GM21786 (cell line): ENCODE data around the gene ASH1L.
"Not testable (repeated sequence)": the region's sequence is repeated elsewhere in the genome, so short reads cannot be mapped to it uniquely, and the experiment has no call there.

ENCODE experiments used
- ATAC-seq: cut with Tn5 transposase; IDR thresholded peaks from one replicate; pipeline ENCODE4 v1.9.1; 2021; ENCODE audit not compliant: unreplicated experiment

The ASH1L gene

GRCh38 chr1:155561779-155562580 lies 623 bp downstream of the ASH1L start:
- not testable (repeated sequence) for ATAC-seq

DNA sequence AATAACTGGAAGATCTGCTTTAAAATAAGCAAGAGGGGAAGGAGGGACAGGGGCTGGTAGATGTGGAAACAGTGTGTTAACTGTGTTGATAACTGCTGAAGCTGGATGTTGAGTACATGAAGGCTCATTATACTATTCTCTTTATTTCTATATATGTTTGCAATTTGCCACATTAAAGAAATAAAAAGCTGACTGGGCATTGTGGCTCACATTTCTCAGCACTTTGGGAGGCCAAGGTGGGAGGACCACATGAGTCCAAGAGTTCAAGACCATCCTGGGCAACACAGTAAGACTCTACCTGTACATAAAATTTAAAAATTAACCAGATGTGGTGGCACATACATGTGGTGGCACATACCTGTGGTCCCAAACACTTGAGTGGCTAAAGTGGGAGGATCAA lies 6.7 kb downstream of the ASH1L start:
- no peak for ATAC-seq

DNA sequence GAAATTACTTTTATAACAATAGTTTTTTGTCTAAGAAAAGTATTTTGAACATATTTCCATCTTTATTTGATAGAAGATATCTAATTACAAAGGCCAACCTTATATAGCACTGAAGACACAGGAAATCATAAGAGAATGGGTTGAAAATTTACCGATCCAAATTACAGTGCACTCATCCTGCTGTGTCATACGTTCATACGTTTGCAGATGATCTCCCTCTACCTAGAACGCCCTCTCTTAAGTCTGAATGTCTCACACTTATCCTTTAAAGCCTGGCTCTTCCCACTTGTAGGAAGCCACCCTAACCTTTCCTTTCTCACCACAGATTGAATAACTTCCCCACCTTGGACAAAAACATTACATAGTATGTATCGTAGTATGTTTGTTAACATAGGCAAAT lies 9.3 kb downstream of the ASH1L start:
- no peak for ATAC-seq

DNA sequence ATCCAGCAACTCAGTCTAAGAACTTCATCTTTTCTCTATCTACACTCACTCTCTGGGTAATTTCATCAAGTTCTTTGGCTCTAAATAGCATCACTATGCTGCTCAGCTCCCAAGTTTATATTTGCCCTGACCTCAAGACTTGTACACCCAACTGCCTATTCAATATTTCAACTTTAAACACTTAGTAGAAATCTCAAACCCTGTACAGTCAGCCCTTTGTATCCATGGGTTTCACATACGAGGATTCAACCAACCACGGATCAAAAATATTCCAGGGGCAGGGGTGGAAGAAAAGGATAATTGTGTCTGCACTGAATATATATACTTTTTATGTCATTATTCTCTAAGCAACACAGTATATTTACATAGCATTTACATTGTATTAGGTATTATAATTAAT lies 13.9 kb downstream of the ASH1L start:
- no peak for ATAC-seq

GRCh38 chr1:155540000-155540874 lies 22.4 kb downstream of the ASH1L start:
- no peak for ATAC-seq

GRCh38 chr1:155537193-155537592 lies 25.4 kb downstream of the ASH1L start:
- ATAC-seq: no peak

- ATAC-seq: no peak
These were observed 31.0 kb downstream of the ASH1L start for GRCh38 chr1:155531624-155532023.

GRCh38 chr1:155529929-155530328 lies 32.7 kb downstream of the ASH1L start:
- peak; percentile 48 for ATAC-seq

DNA sequence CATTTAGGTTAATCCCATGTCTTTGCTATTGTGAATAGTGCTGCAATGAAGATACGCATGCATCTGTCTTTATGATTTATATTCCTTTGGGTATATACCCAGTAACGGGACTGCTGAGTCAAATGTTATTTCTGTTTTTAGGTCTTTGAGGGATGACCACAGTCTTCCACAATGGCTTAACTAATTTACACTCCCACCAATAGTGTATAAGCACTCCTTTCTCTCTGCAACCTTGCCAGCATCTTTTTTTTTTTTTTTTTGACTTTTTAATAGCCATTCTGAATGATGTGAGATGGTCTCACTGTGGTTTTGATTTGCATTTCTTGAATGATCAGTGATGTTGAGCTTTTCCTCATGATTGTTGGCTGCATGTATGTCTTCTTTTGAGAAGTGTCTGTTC lies 33.5 kb downstream of the ASH1L start:
- no peak for ATAC-seq

DNA sequence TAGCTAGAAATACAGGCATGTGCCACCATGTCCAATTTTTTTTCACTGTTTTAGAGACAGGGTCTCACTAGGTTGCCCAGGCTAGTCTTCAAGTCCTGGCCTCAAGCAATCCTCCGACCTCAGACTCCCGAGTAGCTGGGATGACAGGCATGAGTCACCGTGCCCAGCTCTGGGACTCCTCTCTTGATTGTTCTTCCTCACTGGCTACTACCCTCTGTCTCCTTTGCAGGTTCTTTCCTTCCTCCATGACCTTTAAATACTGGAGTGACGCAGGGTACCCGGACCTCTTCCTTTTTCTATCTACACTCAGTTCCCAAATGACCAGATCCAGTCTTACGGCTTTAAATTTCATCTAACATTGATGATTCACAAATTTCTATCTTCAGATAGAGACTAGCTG lies 34.9 kb downstream of the ASH1L start:
- no peak for ATAC-seq

DNA sequence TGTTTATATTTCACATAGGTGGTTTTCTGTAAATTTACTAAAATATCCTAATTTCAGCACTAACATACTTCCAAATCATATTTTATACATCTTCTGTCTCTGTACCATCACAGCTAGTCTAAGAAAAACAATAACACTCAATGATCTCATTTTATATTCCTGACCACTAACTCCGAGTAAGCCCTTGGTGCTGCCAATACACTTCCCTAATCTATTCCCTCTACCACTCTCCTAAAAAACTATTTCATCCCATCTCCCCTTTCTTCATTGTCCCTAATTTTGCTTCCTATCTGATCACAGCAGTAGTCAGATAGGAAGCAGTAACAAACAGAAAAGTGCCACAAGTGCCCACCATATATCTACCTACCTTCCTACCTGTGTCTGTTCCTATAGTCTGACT lies 36.2 kb downstream of the ASH1L start:
- no peak for ATAC-seq

GRCh38 chr1:155522069-155522468 lies 40.5 kb downstream of the ASH1L start:
- ATAC-seq: no peak

- no peak for ATAC-seq
These were observed 44.1 kb downstream of the ASH1L start for GRCh38 chr1:155518484-155518883.

DNA sequence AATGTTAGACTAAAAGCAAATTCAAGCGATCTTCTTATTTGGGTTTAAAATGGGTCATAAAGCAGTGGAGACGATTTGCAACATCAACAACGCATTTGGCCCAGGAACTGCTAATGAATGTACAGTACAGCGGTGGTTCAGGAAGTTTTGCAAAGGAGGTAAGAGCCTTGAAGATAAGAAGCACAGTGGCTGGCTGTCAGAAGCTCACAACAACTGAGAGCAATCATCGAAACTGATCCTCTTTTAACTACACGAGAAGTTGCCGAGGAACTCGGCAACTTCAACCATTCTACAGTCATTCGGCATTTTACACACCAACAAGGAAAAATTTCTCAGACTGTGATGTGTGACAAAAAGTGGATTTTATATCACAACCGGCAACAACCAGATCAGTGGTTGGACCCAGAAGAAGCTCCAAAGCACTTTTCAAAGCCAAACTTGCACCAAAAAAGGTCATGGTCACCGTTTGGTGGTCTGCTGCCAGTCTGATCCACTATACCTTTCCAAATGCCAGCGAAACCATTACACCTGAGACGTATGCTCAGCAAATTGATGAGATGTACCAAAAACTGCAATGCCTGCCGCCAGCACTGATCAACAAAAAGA lies 47.9 kb downstream of the ASH1L start:
- no peak for ATAC-seq

DNA sequence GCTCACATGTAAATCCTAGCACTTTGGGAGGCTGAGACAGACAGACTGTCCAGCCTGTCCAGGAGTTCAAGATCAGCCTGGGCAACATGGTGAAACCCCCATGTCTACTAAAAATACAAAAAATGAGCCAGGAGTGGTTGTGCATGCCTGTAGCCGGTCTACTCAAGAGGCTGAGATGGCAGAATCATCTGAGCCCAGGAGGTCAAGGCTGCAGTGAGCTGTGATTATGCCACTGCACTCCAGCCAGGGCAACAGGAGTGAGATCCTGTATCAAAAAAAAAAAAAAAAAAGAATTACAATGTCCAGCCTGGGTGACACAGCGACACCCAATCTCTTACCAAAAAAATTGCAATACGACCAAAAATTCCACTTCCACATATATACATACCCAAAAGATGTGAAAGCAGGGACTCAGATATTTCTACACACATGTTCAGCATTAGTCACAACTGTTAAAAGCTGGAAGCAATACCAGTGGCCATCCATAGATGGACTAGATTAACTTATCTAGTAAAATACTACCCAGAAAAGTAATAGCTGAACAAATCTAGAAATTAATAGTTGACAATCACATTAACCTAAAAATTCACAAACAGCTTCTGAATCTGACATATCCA lies 49.2 kb downstream of the ASH1L start:
- ATAC-seq: no peak

GRCh38 chr1:155511385-155511784 lies 51.2 kb downstream of the ASH1L start:
- not testable (repeated sequence) for ATAC-seq

- ATAC-seq: no peak
These were observed 53.5 kb downstream of the ASH1L start for GRCh38 chr1:155509064-155509463.

- ATAC-seq: no peak
These were observed 54.7 kb downstream of the ASH1L start for GRCh38 chr1:155507945-155508344.

GRCh38 chr1:155505963-155506362 lies 56.6 kb downstream of the ASH1L start:
- ATAC-seq: not testable (repeated sequence)

DNA sequence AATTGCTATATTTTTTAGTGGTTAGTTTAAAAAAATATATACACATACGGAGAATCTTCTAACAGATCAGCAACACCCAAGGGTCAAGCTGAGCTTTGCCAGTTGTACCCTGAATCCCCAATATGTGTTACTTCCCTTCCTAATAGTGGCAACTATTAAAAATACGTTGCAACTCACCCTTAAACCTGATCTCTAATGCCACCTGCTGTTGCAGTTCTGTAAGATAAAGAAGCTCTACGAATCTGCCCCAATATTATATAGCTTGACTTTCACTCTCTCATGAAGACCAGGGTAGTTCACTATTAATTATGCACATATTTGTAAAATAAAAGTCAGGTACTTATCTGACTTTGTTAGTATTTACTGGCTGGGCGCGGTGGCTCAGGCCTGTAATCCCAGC lies 58.4 kb downstream of the ASH1L start:
- ATAC-seq: no peak

GRCh38 chr1:155499953-155500639 lies 62.5 kb downstream of the ASH1L start:
- no peak for ATAC-seq
